KMS-11 (cell line): ENCODE measurements around the gene SSBP3.

Experiments used
- H2AFZ ChIP-seq: fragments of 200-600 bp; sonication (generic); 2 replicates; pipeline ENCODE4 v1.6.1; 2016; ENCODE audit warnings: antibody characterized with exemption, mixed run types, low read depth
- H3K27ac ChIP-seq: fragments of 200-600 bp; sonication (generic); 2 replicates; pipeline ENCODE4 v1.6.1; 2016; ENCODE audit warnings: mild to moderate bottlenecking, mixed run types
- H3K27me3 ChIP-seq: fragments of 200-600 bp; sonication (generic); 2 replicates; pipeline ENCODE4 v1.6.1; 2017; ENCODE audit warnings: mild to moderate bottlenecking, low read depth, mixed run types, moderate library complexity; ENCODE audit not compliant: insufficient read depth
- H3K36me3 ChIP-seq: fragments of 200-600 bp; sonication (generic); 2 replicates; pipeline ENCODE4 v1.6.1; 2017; ENCODE audit warnings: mild to moderate bottlenecking, mixed run types; ENCODE audit not compliant: insufficient read depth
- H3K4me1 ChIP-seq: fragments of 200-600 bp; sonication (generic); 2 replicates; pipeline ENCODE4 v1.6.1; 2016; ENCODE audit warnings: mild to moderate bottlenecking, low read depth, mixed run types; ENCODE audit not compliant: poor library complexity, severe bottlenecking
- H3K4me2 ChIP-seq: fragments of 200-600 bp; sonication (generic); 2 replicates; pipeline ENCODE4 v1.7.0; 2016; ENCODE audit warnings: mild to moderate bottlenecking, mixed run types
- H3K4me3 ChIP-seq: fragments of 200-600 bp; sonication (generic); IDR thresholded peaks from 2 replicates; pipeline ENCODE4 v1.6.1; 2017; ENCODE audit warnings: low read depth, low read length, mixed read lengths; ENCODE audit not compliant: insufficient read depth
- H3K79me2 ChIP-seq: fragments of 200-600 bp; sonication (generic); 2 replicates; pipeline ENCODE4 v1.6.1; 2016; ENCODE audit warnings: low read depth, mixed run types; ENCODE audit not compliant: insufficient read depth
- H3K9ac ChIP-seq: fragments of 200-600 bp; sonication (generic); 2 replicates; pipeline ENCODE4 v1.6.1; 2016; ENCODE audit warnings: mild to moderate bottlenecking, mixed run types
- H4K20me1 ChIP-seq: fragments of 200-600 bp; sonication (generic); 2 replicates; pipeline ENCODE4 v1.6.1; 2016; ENCODE audit warnings: mild to moderate bottlenecking, mixed run types; ENCODE audit not compliant: insufficient read depth
- TF ChIP-seq, protein P1 (sequence below): fragments of 200-600 bp; sonication (generic); conservative IDR thresholded peaks from 2 replicates; pipeline ENCODE4 v1.6.1; 2017; ENCODE audit warnings: low read depth, mild to moderate bottlenecking, antibody characterized with exemption, low read length, moderate library complexity, mixed read lengths

Gene SSBP3

DNA sequence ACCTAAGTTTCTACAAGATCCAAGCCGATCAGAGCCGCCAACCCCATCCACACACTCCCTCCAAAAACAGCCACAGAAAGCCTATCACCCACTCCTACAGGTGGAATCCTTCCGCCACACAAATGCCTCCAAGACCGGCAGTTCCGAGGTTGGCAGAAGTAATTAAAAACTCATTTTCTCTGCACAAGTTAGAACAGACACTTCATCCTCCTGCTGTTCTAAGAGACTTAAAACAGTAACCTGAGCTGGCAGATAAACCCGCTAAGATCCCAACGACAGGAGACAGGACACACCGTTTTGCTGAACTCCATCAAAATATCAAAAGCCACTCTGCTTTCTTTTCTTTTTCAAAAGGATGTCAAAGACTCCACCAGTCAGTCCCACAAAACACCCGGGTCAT lies 2.8 kb downstream of the SSBP3 start:
- H4K20me1 ChIP-seq: no peaks in the 10 kb centered on the region; the same call in 1 of the 2 replicates
- peaks cover 26% of the 10 kb centered on the region; the same call in 1 of the 2 replicates for H3K79me2 ChIP-seq

DNA sequence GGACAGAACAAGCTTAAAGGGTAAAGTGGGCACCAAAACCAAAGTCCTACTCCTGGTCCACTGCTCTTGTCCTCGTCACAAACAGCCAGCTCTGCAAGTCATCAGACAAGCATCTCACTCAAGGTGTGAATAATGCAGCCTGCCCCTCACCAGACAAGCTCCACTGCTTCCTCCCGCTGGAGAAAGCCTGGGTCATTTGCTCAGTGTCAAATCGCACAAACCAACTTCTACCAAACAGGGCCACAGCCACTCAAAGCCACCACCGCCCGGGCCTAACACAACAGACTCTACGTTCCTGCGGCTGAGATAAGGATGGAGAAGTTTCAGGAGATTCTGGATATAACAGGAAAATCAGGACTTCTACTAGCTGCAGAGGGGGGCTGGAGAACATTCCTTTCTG lies 3.3 kb downstream of the SSBP3 start:
- H3K27me3 ChIP-seq: no peaks in the 10 kb centered on the region
- no peak overlapping the region for H3K9ac ChIP-seq
- H3K4me1 ChIP-seq: peaks cover 29% of the 10 kb centered on the region
- no peak overlapping the region for H3K4me3 ChIP-seq
- H3K36me3 ChIP-seq: peaks cover 7% of the 10 kb centered on the region; the same call in 1 of the 2 replicates
- no peaks in the 10 kb centered on the region; the same call in 1 of the 2 replicates for H4K20me1 ChIP-seq
- H3K4me2 ChIP-seq: no peak overlapping the region
- H3K27ac ChIP-seq: no peak overlapping the region
- TF ChIP-seq, protein P1, sequence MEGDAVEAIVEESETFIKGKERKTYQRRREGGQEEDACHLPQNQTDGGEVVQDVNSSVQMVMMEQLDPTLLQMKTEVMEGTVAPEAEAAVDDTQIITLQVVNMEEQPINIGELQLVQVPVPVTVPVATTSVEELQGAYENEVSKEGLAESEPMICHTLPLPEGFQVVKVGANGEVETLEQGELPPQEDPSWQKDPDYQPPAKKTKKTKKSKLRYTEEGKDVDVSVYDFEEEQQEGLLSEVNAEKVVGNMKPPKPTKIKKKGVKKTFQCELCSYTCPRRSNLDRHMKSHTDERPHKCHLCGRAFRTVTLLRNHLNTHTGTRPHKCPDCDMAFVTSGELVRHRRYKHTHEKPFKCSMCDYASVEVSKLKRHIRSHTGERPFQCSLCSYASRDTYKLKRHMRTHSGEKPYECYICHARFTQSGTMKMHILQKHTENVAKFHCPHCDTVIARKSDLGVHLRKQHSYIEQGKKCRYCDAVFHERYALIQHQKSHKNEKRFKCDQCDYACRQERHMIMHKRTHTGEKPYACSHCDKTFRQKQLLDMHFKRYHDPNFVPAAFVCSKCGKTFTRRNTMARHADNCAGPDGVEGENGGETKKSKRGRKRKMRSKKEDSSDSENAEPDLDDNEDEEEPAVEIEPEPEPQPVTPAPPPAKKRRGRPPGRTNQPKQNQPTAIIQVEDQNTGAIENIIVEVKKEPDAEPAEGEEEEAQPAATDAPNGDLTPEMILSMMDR: no peak
- H2AFZ ChIP-seq: no peak overlapping the region
- H3K79me2 ChIP-seq: peaks cover 26% of the 10 kb centered on the region; the same call in 1 of the 2 replicates

More for the DNA sequence above, 2.8 kb downstream of the SSBP3 start:
- Histone ChIP-seq H2AFZ (no peak overlapping the region), H3K4me2 (no peak overlapping the region), H3K4me1 (peaks cover 35% of the 10 kb centered on the region), H3K9ac (no peak overlapping the region), H3K27ac (no peak overlapping the region), H3K4me3 (no peak overlapping the region), H3K27me3 (no peaks in the 10 kb centered on the region), H3K36me3 (peaks cover 4% of the 10 kb centered on the region; the same call in 1 of the 2 replicates)
- TF ChIP-seq, protein P1: no peak

DNA sequence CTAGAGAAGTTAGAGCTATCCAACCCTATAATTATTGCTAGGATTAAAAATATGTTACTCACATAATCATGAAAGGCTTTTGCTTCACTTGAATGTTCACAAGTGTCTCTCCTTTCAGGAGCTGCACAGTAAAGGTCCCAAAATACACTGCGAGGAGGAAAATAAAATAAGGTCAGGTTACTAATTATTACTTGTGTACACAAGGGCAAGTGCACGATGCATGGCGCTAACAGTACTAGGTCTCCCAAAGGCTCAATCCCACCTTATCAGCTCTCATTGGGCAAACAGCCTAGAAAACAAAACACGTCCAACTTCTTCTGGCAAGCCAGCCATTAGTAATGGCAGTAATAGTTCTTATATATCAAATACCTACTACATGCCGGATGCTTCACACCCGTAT lies 4.4 kb downstream of the SSBP3 start:
- Histone ChIP-seq H3K27me3 (no peaks in the 10 kb centered on the region), H4K20me1 (no peaks in the 10 kb centered on the region; the same call in 1 of the 2 replicates), H3K27ac (no peak overlapping the region), H3K4me3 (no peak overlapping the region), H3K36me3 (peaks cover 8% of the 10 kb centered on the region; the same call in 1 of the 2 replicates), H3K9ac (no peak overlapping the region), H2AFZ (no peak overlapping the region), H3K4me2 (no peak overlapping the region), H3K4me1 (peaks cover 26% of the 10 kb centered on the region), H3K79me2 (peaks cover 26% of the 10 kb centered on the region; the same call in 1 of the 2 replicates)
- TF ChIP-seq, protein P1: no peak

DNA sequence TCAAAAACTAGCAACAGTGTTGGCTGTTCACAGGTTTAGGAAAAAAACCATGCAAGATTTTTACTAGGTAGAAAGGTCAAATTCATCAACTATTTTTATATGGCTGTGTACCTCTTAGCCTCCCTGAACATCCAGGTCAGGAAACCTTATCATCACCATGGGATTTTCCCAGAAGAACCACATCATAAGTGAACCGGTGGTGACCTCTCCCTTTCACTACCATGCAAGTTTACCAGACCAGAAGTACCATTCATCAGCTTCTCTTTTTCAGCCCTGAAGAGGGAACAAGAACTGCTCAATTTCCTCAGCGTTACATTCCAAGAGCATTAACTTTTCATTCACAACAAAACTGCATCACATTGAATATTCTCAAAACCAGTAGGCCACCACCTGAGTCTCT lies 5.9 kb downstream of the SSBP3 start:
- TF ChIP-seq, protein P1: no peak
- peaks cover 8% of the 10 kb centered on the region; the same call in 1 of the 2 replicates for H3K36me3 ChIP-seq
- peaks cover 26% of the 10 kb centered on the region for H3K4me1 ChIP-seq
- no peak overlapping the region for H3K4me3 ChIP-seq
- no peak overlapping the region for H2AFZ ChIP-seq
- no peak overlapping the region for H3K9ac ChIP-seq
- H3K4me2 ChIP-seq: no peak overlapping the region; the same call in 1 of the 2 replicates
- no peaks in the 10 kb centered on the region; the same call in 1 of the 2 replicates for H4K20me1 ChIP-seq
- peaks cover 30% of the 10 kb centered on the region; the same call in 1 of the 2 replicates for H3K79me2 ChIP-seq
- no peak overlapping the region for H3K27ac ChIP-seq
- H3K27me3 ChIP-seq: no peaks in the 10 kb centered on the region
